NCI-H1417 treated with DMSO at 0.1 percent for 48 hours (cell line): ENCODE measurements around the gene DPEP1.
"Not testable (repeated sequence)": the region's sequence is repeated elsewhere in the genome, so short reads cannot be mapped to it uniquely, and the experiment has no call there.

ENCODE experiments used
- DNase-seq: peaks from one replicate; lab custom pipeline; 2025; lab: John Stamatoyannopoulos, UW

Gene DPEP1

DNA sequence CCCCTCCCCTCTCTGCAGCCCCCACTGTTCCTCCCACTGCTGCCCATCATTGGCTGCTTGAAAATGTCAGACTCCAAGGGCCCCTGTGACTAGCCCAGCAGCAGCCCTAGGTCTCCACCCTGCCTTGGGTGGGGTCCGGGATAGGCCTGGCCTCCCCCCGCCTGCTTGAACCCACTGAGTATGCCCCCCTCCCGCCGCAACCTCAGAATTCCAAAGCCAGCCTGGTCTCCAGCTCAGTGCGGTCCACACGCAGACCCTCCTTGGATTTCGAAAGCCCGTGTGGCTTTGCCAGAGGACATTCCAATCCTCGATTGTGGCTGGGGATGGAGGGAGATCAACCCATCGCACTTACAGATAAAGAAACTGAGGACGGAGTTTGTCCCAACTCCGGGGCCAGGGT, 6.4 kb downstream of the DPEP1 start:
- no peak for DNase-seq

DNA sequence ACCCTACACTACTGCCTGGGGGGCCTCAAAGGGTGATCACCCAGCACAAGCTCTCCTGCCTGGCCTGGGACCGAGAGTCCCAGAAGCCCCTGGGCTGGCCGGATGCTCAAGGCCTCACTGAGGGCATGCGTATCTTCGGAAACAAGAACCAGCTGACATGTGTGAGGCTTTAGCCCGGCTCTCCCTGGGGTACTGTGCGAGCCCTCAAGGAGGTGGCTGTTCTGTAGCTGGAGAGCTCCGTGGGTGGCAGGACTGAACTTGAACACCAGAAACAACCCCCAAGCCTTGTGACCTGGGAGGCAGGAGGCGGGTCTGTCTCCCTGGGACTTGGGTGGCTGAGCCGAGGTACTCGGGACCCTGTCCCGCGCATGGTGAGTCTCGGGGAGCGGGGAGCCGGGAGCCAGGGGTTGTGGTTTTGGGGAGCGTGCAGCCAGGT, 7.0 kb downstream of the DPEP1 start:
- DNase-seq, result no peak

DNA sequence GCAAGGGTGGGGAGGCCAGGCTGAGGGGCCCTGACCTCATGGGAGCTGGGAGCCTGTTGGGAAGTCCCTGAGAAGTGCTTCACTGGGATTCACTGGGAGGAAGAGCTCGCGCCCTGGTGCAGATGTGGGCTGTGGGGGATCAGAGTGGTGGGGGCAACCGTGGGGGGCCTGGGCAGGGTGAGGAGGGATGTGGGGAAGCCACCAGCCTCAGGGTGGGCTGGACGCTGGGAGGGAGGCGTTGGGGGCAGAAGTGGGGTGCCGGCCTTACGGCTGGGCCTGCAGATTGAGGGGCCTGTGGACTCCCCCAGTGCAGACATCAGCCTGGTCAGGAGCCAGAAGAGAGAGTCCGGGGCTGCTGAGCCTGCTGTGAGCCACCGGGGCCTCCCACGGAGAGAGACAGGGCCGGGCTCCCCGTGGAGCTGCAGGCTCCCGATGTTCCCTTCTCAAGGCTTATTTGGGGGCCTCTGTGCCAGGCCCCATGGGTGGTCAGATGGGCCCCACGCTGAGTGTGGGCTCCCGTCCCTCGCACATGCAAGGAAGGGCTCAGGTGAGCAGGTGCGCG, 7.8 kb downstream of the DPEP1 start:
- no peak for DNase-seq

DNA sequence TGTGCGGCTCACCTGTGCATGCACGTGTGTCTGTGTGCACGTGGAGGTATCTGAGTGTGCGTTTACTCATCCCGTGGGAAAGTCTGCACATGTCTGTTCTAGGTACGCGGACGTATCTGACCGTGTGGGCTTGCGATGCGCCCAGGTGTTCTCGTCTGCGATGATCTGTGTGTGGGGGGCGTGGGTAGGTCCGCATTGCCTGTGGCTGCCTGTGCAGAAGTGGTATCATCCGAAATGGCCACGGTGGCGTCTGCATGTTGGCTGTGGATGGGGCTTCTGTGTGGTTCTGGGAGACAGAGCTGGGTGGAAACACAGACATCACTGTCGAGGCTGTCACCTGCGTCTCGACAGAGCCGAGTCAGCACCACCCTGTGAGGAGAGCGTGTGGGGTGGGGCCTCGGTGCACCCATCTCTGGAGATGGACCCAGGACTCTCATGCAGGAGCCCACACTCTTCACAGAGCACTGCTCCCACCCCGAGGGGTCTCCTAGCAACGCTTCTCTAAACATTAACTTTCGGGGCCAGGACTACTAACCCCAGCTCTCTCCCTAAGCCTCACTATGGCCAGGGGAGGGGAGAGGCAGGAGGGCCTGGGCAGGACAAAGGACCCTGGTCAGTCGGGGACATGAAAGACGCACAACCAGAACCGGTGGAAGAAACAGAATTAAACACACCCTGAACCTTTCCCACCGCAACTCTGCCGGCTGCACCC, 8.4 kb downstream of the DPEP1 start:
- no peak for DNase-seq

DNA sequence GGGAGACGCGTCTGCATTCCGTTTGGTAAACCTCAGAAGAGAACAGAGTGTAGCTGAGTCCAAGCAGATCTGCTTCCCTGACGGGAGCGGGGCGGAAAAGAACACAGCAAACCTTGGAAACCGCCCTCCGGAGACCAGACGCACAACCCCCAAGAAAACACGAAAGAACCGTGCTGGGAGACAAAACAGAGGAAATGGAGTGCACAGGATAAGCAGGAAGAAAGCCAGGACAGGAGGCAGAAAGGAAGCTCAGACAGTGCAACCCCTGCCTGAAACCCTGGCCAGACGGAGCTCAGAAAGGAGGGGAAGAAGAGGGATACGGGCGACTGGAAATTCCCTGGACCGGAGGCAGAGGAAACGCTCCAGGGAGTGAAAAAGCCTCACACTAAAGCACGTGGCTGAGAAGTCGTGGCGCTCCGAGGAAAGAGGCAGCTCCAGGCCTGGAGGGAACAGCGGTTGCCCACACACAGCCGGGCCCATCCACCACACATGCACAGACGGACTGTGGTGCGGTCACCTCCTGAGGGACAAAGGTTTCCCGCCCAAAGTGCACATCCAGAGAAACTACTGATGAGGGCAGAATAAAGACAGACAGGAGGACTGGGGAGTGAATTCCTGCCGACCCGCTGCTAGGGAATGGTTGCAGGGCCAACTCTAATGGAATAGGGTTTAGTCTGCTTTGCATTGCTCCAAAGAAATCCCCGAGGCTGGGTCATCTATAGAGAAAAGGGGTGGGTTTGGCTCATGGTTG, 10.2 kb downstream of the DPEP1 start:
- no peak for DNase-seq

DNA sequence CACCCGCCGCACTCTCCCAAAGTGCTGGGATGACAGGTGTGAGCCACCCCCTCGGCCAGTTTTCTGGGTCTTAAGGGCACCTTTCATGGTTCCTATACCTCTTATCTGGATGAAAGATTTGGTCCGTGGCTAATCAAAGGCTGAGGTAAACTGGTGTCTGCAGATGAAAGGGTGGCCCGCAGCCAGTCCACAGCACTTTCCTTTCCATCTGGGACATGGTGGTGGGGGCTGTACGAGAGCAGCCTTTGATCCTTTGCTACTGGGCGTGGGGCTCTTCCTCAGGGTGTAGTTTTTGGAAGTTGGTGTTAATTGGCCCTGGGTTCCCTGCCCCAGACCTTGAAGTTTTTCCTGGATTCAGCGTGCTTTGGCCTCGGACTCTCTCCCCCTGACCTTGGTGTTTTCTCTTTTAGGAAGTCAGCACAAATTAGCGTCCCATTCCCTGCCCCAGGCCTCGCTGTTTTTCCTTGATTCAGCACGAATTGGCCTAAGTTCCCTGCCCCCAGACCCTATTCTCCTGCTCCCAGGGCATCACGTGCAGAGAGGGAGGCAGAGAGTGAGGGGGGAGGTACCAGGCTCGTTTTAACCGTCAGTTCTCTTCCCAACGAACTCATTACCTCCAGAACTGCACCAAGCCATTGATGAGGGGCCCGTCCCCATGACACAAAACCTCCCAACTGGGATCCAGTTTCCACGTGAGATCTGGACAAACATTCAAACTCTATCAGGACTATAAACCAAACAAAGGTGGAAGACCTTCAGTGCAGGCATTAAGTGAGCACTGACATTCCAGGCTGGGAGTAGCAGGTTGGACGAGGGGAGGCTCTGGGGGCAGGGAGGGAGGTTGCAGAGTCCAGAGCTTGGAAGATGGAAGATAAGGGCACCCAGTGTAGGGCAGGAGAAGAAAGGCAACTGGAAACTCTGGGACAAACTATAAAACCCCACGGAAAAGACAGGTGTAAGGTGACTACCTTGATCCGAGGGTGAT, 11.6 kb downstream of the DPEP1 start:
- DNase-seq, result no peak

DNA sequence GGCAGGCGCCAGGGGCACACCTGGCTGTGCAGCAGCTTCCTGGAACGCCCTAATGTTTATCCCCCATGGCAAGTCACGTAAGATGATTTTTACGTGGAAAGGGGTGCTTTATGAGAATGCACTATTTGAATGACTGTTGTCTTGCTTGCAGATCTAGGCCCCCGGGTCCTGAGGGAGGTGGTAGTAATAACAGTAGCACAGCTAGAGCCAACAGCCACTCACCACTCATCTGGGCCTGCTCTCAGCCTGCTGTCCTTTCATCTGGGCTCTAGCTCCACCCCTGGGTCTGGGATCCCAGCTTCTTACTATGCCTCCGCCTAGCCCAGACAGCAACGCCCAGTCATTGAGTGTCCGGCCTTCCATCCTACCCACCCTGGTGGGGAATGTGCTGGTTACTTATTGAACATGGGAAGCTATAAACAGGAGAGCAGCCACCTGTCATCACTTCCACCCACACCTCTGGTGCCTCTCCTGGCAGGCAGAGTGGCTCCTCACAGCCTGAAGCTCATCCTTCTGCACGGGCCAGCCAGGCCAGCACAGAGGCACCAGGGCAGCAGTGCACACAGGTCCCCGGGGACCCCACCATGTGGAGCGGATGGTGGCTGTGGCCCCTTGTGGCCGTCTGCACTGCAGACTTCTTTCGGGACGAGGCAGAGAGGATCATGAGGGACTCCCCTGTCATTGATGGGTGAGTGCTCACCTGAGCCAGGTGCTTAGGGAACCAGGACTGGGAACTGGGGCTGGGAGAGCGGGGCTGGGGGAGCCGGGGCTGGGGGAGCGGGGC, 16.6 kb downstream of the DPEP1 start:
- no peak for DNase-seq

DNA sequence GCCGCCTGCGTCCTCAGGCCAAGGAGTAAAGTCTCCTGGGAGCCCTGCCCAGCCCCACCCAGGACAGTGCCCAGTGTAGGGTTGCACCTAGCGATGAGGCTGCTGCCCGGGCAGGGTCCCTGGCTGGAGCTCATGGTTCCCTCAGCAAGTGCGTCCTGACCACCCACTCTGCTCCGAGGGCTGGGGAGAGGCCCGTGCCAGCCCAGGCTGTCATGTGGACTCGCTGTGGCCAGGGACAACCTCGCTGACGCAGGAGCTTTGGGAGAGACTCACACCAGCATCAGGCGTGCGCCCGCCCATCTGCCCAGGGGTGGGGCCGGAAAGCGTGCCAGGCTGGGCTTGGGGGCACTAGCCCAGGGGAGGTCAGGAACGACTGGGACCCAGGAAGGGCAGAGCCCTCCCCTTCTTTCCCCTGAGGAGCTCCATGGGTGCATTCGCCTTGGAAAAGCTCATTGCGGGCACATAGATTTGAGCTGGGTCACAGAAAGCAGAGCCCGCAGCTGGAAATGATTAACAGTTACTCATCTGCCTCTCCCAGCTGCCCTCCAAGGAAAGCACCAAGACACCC, 19.7 kb downstream of the DPEP1 start:
- DNase-seq, result no peak

DNA sequence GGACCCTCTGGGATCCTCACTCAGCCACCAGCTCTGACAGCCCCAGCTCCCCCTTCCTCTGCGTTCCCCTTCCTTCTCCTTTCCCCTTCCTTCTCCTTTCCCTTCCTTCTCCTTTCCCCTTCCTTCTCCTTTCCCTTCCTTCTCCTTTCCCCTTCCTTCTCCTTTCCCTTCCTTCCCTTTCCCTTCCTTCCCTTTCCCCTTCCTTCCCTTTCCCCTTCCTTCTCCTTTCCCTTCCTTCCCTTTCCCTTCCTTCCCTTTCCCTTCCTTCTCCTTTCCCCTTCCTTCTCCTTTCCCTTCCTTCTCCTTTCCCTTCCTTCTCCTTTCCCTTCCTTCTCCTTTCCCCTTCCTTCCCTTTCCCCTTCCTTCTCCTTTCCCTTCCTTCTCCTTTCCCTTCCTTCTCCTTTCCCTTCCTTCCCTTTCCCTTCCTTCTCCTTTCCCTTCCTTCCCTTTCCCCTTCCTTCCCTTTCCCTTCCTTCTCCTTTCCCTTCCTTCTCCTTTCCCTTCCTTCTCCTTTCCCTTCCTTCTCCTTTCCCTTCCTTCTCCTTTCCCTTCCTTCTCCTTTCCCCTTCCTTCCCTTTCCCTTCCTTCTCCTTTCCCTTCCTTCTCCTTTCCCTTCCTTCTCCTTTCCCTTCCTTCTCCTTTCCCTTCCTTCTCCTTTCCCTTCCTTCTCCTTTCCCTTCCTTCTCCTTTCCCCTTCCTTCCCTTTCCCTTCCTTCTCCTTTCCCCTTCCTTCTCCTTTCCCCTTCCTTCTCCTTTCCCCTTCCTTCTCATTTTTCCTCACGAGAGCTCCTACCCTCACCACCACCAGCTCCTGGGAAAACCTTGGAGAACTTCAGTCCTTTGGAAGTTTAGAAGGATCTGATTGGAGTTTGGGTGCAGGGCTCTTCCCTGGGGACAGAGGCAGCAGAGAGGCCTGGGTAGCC, 21.3 kb downstream of the DPEP1 start:
- not testable (repeated sequence) for DNase-seq

DNA sequence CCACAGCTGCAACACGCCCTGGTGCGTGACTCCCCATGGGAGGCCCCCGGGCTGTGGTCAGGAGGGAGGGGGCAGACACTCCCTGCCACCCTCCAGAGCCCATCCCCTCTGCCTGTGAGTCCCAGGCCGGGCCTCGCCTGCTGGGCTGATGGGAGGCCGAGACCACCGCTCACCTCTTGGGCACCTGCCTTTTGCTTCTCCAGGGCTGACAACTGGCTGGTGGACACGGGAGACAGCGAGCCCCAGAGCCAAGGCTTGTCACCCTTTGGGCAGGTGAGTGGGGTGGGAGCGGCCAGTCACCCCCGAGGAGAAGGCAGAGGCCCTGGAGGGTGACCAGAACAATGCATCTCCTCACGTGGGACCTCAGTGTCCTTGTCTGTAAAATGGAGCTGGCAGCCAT, 23.2 kb downstream of the DPEP1 start:
- no peak for DNase-seq

DNA sequence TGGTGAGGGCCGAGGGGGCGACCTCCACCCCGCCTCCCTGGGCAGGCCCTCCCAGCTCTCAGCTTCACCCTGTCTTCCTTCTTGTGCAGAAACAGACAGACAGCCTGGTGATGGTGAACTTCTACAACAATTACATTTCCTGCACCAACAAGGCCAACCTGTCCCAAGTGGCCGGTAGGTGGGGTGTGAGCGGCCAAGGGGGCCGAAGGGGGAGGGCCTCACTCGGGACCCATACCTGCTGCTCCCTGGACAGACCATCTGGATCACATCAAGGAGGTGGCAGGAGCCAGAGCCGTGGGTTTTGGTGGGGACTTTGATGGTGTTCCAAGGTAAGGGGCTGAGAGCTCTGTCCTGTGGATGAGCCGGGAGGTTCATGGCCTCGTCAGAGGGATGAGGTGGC, 23.9 kb downstream of the DPEP1 start:
- no peak for DNase-seq

DNA sequence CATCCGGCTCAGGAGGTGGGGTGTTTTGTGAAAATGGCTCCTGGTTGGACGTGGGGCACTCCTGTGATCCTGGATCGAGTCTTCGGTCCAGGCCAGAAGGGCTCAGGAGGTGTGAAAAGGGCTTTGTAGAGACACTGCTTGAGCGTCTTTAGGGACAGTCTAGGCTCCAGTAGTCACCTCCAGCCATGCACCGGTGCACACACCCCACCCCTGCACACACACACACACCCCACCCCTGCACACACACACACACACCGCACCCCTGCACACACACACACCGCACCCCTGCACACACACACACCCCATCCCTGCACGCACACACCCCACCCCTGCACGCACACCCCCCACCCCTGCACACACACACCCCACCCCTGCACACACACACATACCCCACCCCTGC, 25.0 kb downstream of the DPEP1 start:
- no peak for DNase-seq

DNA sequence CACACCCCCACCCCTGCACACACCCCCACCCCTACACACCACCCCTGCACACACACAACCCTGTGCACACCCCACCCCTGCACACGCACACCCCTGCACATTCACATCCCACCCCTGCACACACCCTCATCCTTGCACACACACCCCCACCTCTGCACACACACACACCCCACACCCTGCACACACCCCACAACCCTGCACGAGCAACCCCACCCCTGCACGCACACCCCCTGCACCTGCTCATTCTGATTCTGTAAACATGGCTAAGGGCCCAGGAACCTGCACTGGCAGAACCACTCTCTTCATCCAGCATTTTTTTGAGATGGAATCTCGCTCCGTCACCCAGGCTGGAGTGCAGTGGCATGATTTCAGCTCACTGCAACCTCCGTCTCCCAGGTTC, 25.9 kb downstream of the DPEP1 start:
- DNase-seq, result no peak

DNA sequence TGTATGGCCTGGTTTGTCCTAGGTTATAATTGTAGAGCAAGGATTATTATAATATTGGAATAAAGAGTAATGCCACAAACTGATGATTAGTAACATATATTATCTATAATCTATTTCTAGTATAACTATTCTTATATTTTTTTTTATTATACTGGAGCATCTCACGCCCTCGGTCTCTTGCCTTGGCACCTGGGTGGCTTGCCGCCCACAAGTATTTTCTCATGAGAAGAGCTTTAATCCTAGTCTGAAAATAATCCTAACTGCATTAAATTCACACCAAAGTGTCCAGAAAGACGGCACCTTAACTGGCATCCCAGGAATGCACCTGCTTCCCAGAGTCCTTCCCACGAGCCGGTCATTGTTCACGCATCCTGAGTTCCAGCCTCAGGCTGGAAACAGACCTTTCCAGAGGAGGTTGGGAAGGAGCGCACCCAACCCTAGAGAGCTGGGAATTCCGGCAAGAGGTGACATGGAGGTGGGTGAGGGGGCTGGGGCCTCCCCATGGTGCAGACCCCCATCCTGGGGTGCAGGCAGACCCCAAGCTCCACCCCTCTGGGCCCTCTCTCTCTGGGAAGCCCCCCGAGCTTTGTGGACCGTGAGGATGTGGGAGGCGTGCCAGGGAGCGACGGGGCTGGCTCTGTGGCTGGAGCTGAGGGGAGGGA, 28.1 kb downstream of the DPEP1 start:
- no peak for DNase-seq

DNA sequence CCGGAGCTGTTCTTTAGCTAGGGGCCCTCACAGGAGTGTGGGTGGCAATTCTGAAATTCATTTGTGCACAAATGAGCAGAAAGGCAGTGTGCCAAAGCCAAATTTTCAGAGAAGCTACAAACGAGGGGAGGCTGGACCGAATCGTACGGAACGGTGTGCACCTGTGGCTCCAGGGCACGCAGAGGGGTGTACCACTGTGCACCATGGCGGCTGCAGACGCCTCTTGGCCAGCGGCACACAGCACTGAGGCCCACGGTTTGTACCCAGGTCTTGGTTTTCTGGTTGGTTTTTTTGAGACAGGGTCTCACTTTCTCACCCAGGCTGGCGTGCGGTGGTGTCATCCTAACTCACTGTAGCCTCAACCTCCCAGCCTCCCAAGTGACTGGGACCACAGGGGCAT, 29.1 kb downstream of the DPEP1 start:
- no peak for DNase-seq

DNA sequence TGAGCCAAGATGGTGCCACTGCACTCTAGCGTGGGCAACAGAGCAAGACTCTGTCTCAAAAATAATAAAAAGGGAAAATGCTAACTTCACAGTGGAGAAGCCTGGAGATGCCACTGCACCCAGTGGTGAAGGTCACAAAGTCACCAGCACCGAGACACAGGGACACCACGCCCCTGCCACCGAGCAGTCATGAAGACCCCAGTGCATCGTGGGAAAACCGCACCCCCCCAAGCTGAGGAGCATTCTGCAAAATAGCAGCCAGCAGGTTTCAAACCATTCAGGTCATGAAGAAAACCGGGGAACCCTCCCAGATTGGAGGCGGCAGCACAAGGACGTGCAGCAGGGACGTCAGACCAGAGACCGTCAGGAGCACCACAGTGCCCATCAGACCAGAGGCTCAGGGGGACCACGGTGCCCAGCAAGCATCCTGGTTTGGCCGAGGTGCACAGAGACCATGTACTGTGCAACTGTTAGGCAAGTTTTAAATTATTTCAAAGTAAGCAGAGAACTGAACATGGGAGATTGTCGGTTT, 30.4 kb downstream of the DPEP1 start:
- no peak for DNase-seq

DNA sequence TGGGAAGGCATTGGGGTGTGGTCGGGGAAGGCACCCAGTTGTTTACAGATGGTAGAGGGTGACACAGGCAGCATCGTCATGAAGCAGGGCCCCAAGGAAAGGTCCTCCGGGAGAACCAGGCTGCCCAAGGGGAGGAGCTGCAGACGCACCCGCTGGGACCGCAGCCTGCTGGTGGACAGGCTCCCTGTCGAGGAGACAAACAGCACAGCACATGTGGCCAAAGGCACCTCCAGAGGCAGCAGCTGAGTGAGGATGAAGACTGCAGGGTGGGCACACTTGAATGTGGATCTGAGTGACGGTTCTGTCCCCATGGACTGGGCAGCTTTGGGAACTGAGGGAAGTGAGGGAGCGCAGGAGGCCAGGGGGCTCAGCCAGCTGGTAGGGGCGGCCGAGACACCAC, 31.7 kb downstream of the DPEP1 start:
- DNase-seq, result no peak

DNA sequence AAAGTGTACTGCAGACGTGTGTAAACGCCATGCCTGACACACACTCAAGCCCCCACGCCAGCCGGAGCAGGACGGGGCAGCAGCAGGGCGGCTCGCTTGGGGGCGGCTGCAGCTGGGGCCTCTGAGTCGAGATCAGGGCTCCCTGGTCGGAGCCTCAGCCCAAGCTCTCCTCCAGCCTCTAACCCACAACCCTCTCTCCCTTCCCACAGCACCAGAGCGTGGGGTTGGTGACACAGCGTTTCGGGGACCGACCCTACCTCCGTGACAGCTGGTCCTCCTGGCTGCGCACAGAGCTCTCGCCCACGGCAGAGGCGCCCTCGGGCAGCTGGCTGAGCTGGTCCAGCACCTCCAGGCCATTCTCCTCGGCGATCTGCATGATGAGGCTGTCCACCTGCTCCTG, 32.8 kb downstream of the DPEP1 start:
- DNase-seq, result no peak

DNA sequence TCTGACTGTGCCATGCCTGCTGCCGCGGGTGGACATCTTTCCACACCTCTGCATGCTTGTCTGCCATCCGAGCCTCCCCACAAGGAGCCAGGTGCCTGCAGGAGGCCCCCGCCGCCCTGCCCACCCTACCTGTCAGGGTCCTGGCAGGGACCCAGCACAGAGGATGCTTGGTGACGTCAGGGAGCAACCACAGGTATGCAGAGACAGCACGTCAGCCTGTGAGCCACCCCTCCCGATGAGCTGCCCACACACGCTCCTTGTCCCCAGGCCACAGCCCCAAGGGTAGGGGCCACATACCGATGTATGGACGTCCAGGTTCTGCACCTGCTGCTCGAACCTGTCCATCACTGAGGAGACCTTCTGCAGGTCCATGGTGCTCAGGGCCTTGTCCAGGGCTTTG, 33.5 kb downstream of the DPEP1 start:
- no peak for DNase-seq
